Transverse colon (tissue), 4 donors: ENCODE data around the gene RRBP1. TPM values are rescaled to one million over a fixed set of nuclear protein-coding genes. Genes with fewer than 3 reads are reported as not detected.

Experiments
- DNase-seq: peaks from one replicate; pipeline ENCODE4 v3.0.0-alpha.2; 2019
- H3K27ac ChIP-seq, 4 donors: fragments of 200-600 bp; sonication (generic); 2 replicates each; pipeline ENCODE4 v1.5.1; 2016 to 2018; ENCODE audit warnings: inconsistent platforms in 4 of 4
- H3K27me3 ChIP-seq: fragments of 200-600 bp; sonication (generic); 2 replicates; pipeline ENCODE4 v1.5.1; 2017; ENCODE audit warnings: inconsistent platforms
- H3K36me3 ChIP-seq, 4 donors: fragments of 200-600 bp; sonication (generic); 2 replicates each; pipeline ENCODE4 v1.5.1; 2017 to 2019; ENCODE audit warnings: inconsistent platforms in 4 of 4
- H3K4me1 ChIP-seq, 4 donors: fragments of 200-600 bp; sonication (generic); 2 replicates each; pipeline ENCODE4 v1.5.1; 2017 to 2020; ENCODE audit warnings: inconsistent platforms in 4 of 4
- H3K4me3 ChIP-seq, 4 donors: fragments of 200-600 bp; sonication (generic); 1 replicate in 1 of 4; 2 replicates in 3 of 4; pipeline versions ENCODE4 v1.5.1 to v1.6.1; 2017 to 2019; ENCODE audit warnings: inconsistent platforms in 4 of 4
- H3K9me3 ChIP-seq, 2 donors: fragments of 200-600 bp; sonication (generic); 2 replicates each; pipeline ENCODE4 v1.5.1; 2017 to 2019; ENCODE audit warnings: inconsistent platforms in 2 of 2
- CTCF ChIP-seq, 5 experiments: fragments of 200-600 bp in 3 of 5; fragments of 450-650 bp in 2 of 5; sonication (generic) in 3 of 5; IDR thresholded peaks; 1 replicate in 2 of 5; 2 replicates in 3 of 5; pipeline ENCODE4 v1.5.1; 2016 to 2017; ENCODE audit warnings: antibody characterized with exemption in 5 of 5, inconsistent platforms in 3 of 5, mild to moderate bottlenecking in 2 of 5, moderate library complexity in 1 of 5
- EP300 ChIP-seq: sonication (generic); formaldehyde crosslinking; IDR thresholded peaks from one replicate; pipeline ENCODE4 v1.6.1; 2017; ENCODE audit warnings: antibody characterized with exemption, low read depth
- POLR2A ChIP-seq: fragments of 450-650 bp; IDR thresholded peaks from one replicate; pipeline ENCODE4 v1.6.1; 2016; ENCODE audit warnings: antibody characterized with exemption, mild to moderate bottlenecking, moderate library complexity
- POLR2AphosphoS5 ChIP-seq, 3 donors: sonication (generic); formaldehyde crosslinking; IDR thresholded peaks; one replicate each; pipeline ENCODE4 v1.6.1; 2016; ENCODE audit warnings: antibody characterized with exemption in 3 of 3
- WGBS, 2 donors: methylation state at CpG; one replicate each; pipeline ENCODE4 v1.1.5; 2018; ENCODE audit warnings: low coverage in 1 of 2; 5-methylcytosine and 5-hydroxymethylcytosine counted together
- in situ Hi-C, 4 donors: fragments of 200-750 bp; cut with MboI; loops; one replicate each; pipeline versions ENCODE4 v1.15.0 to v1.15.1; 2017; ENCODE audit warnings: low sequenced_read_pairs in 3 of 4, low pct_ligation_motif_present in 1 of 4, low pct_unique_long_range_greater_than_20kb in 1 of 4
- intact Hi-C: fragments of 100-400 bp; cut with DNase I; formaldehyde crosslinking; loops from one replicate; pipeline ENCODE4 v1.15.1; 2023; ENCODE audit warnings: low total_unique reads
- total RNA-seq, 4 donors: library from RNA; depleted of rRNA; stranded (reverse); fragments of >200 nt; gene quantifications; one replicate each; pipeline ENCODE4 v1.1.0, GENCODE V29; 2016

The RRBP1 gene
- total RNA-seq, 4 donors from 2014 or later: 219 to 403 (median 288) TPM

- intact Hi-C loops: no loop called here
- DNase-seq: no peak
- peaks cover 0 to 44% (median 12%) of the 10 kb centered on the region in 4 donors for H3K36me3 ChIP-seq
- peaks cover 0 to 28% (median 3%) of the 10 kb centered on the region in 4 donors for H3K4me1 ChIP-seq
- no peak overlapping the region for H3K27ac ChIP-seq
- no peak overlapping the region for H3K4me3 ChIP-seq
- H3K9me3 ChIP-seq: no peaks in the 10 kb centered on the region
- in situ Hi-C loops: loop anchor here in 2 of 4 donors (25.0 kb wide), 1 partner anchor 96 kb away; the partner anchor contains the start of gene BFSP1 (in 2 of the 2)
- no peaks in the 10 kb centered on the region for H3K27me3 ChIP-seq
- 97 to 100% methylated on average over 2 to 13 of the region's 13 CpGs for WGBS, 2 donors
- no peak for TF ChIP-seq POLR2AphosphoS5 (IDR thresholded peaks at IDR 0.05)
- no peak for TF ChIP-seq POLR2A
- TF ChIP-seq CTCF (IDR thresholded peaks at IDR 0.05): no peak
- TF ChIP-seq EP300: no peak
These were observed 48.7 kb downstream of the RRBP1 start for GRCh38 chr20:17633221-17633849.

DNA sequence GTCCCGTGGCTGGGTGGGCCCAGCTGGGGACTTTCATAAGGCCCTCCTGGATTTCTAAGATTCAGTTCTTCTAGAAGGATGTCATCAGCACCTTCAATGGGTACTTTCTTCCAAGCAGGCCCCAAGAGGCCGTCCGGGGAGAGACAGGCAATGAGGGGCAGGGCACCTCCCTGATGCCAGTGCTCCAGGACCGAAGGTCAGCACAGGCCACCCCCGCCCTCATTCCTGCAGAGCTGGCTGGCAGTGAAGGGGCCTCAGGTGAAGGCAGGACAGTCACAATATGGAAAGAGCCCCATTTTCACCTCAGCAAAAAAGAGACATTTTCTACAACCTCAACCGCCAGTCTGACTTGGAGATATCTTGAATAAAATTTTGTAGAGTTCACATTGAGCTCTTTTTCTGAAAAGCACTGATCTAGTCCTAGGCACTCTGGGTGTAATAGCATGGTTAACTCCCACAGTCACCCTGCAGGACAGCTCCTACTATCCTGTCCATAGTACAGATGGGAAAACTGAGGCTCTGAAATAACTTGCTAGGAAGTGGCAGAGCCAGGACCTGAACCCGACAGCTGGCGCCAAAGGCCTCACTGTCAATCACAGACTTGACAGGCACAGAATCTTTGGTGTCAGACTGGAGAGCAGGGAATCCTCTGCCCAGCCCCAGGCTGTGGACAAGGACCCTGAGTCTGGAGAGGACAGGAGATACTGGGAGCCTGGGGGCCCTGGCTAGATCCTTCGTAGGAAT, 50.3 kb downstream of the RRBP1 start:
- Histone ChIP-seq H3K36me3 (peaks cover 0 to 53% (median 15%) of the 10 kb centered on the region in 4 donors), H3K4me3 (no peak overlapping the region), H3K27me3 (no peaks in the 10 kb centered on the region), H3K27ac (no peak overlapping the region), H3K4me1 (peaks cover 0 to 28% (median 3%) of the 10 kb centered on the region in 4 donors), H3K9me3 (no peaks in the 10 kb centered on the region)
- WGBS, 2 donors: 75 to 80% methylated on average over 2 to 9 of the region's 9 CpGs
- intact Hi-C loops: no loop called here
- TF ChIP-seq POLR2A (no peak), EP300 (no peak), CTCF (IDR thresholded peaks at IDR 0.05) (no peak), POLR2AphosphoS5 (IDR thresholded peaks at IDR 0.05) (no peak)
- in situ Hi-C loops: loop anchor here in 2 of 4 donors (25.0 kb wide), 1 partner anchor 94 kb away; the partner anchor contains the start of gene BFSP1 (in 2 of the 2)
- peak; percentile 42 for DNase-seq

GRCh38 chr20:17630806-17631195, 51.2 kb downstream of the RRBP1 start:
- Histone ChIP-seq H3K9me3 (no peaks in the 10 kb centered on the region), H3K4me3 (no peak overlapping the region), H3K27me3 (no peaks in the 10 kb centered on the region), H3K36me3 (peaks cover 0 to 52% (median 18%) of the 10 kb centered on the region in 4 donors), H3K27ac (no peak overlapping the region), H3K4me1 (peaks cover 0 to 20% (median 3%) of the 10 kb centered on the region in 4 donors)
- 71 to 86% methylated on average over 5 to 6 of the region's 6 CpGs for WGBS, 2 donors
- no peak for DNase-seq
- in situ Hi-C loops: loop anchor here in 2 of 4 donors (25.0 kb wide), 1 partner anchor 94 kb away; the partner anchor contains the start of gene BFSP1 (in 2 of the 2)
- TF ChIP-seq CTCF (IDR thresholded peaks at IDR 0.05) (no peak), POLR2A (no peak), POLR2AphosphoS5 (IDR thresholded peaks at IDR 0.05) (no peak), EP300 (no peak)
- intact Hi-C loops: no loop called here

DNA sequence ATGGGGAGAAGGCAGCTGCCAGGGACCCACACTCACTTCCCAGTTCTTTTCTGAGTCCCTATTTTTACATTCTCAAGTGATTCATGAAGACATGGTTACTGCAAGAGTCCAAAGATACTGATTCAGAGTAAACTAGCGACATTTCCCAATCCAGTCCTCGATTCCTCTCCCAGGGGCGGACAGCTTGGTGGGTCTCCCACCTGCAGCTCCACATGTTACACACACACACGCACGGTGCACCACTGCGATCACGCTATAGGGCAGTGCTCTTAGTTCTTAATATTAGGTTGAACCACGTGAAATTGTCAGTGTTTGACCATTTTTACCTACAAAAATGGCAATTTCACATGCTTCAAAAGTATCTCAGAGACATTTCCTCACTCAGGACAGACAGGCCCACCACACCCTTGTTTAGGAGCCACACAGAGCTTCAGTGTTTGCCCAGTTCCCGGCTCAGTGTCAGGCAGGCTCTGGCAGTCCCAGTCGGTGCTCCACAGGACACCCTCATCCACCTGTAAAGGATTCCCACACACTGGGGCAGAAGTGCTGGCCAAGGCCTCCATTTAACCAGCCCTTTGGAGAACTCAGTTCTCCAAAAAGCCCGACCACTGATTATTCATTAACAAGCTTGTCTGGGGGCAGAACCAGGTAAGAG, 51.8 kb downstream of the RRBP1 start:
- DNase-seq: no peak
- TF ChIP-seq POLR2A: no peak
- TF ChIP-seq POLR2AphosphoS5 (IDR thresholded peaks at IDR 0.05): no peak
- no peak for TF ChIP-seq EP300
- TF ChIP-seq CTCF (IDR thresholded peaks at IDR 0.05): no peak
- H3K27me3 ChIP-seq: no peaks in the 10 kb centered on the region
- 70 to 82% methylated on average over 2 to 11 of the region's 11 CpGs for WGBS, 2 donors
- intact Hi-C loops: no loop called here
- H3K27ac ChIP-seq: no peak overlapping the region
- H3K4me1 ChIP-seq: peaks cover 0 to 15% (median 2%) of the 10 kb centered on the region in 4 donors
- in situ Hi-C loops: loop anchor here in 2 of 4 donors (25.0 kb wide), 1 partner anchor 93 kb away; the partner anchor contains the start of gene BFSP1 (in 2 of the 2)
- H3K9me3 ChIP-seq: no peaks in the 10 kb centered on the region
- H3K4me3 ChIP-seq: no peak overlapping the region
- peaks cover 0 to 47% (median 18%) of the 10 kb centered on the region in 4 donors for H3K36me3 ChIP-seq
